Ascending aorta (tissue), 2 donors: Measurements from ENCODE around the gene ERCC2. TPM values are rescaled to one million over a fixed set of nuclear protein-coding genes. Genes with fewer than 3 reads are reported as not detected.
"Not testable (repeated sequence)": the region's sequence is repeated elsewhere in the genome, so short reads cannot be mapped to it uniquely, and the experiment has no call there.

ENCODE experiments used
- DNase-seq, 2 donors: peaks; one replicate each; pipeline ENCODE4 v3.0.0-alpha.2; 2019; ENCODE audit warnings: low spot score in 2 of 2
- H3K27ac ChIP-seq, 2 donors: fragments of 200-600 bp; sonication (generic); one replicate each; pipeline ENCODE4 v1.5.1; 2016 to 2017; ENCODE audit warnings: mild to moderate bottlenecking in 1 of 2
- H3K27me3 ChIP-seq: fragments of 200-600 bp; sonication (generic); one replicate; pipeline ENCODE4 v1.5.1; 2017
- H3K36me3 ChIP-seq, 2 donors: fragments of 200-600 bp; sonication (generic); one replicate each; pipeline ENCODE4 v1.5.1; 2016
- H3K4me1 ChIP-seq, 2 donors: fragments of 200-600 bp; sonication (generic); one replicate each; pipeline ENCODE4 v1.5.1; 2016 to 2017; ENCODE audit warnings: mild to moderate bottlenecking in 1 of 2
- H3K4me3 ChIP-seq, 2 donors: fragments of 200-600 bp; sonication (generic); one replicate each; pipeline ENCODE4 v1.5.1; 2016 to 2017; ENCODE audit warnings: mild to moderate bottlenecking in 1 of 2
- H3K9me3 ChIP-seq, 2 donors: fragments of 200-600 bp; sonication (generic); one replicate each; pipeline ENCODE4 v1.5.1; 2016
- intact Hi-C: fragments of 100-400 bp; cut with DNase I; formaldehyde crosslinking; loops from one replicate; pipeline ENCODE4 v1.15.1; 2023
- total RNA-seq: library from RNA; depleted of rRNA; stranded (reverse); fragments of >200 nt; gene quantifications from one replicate; pipeline ENCODE4 v1.1.0, GENCODE V29; 2016
- TF ChIP-seq, protein P1 (sequence below), 3 experiments: fragments of 200-600 bp in 2 of 3; fragments of 450-650 bp in 1 of 3; sonication (generic) in 2 of 3; IDR thresholded peaks; one replicate each; pipeline ENCODE4 v1.5.1; 2016 to 2019; ENCODE audit warnings: antibody characterized with exemption in 3 of 3, mild to moderate bottlenecking in 1 of 3, moderate library complexity in 1 of 3

The ERCC2 gene
- total RNA-seq, 1 donor from 2014 or later, result 22.4 TPM

DNA sequence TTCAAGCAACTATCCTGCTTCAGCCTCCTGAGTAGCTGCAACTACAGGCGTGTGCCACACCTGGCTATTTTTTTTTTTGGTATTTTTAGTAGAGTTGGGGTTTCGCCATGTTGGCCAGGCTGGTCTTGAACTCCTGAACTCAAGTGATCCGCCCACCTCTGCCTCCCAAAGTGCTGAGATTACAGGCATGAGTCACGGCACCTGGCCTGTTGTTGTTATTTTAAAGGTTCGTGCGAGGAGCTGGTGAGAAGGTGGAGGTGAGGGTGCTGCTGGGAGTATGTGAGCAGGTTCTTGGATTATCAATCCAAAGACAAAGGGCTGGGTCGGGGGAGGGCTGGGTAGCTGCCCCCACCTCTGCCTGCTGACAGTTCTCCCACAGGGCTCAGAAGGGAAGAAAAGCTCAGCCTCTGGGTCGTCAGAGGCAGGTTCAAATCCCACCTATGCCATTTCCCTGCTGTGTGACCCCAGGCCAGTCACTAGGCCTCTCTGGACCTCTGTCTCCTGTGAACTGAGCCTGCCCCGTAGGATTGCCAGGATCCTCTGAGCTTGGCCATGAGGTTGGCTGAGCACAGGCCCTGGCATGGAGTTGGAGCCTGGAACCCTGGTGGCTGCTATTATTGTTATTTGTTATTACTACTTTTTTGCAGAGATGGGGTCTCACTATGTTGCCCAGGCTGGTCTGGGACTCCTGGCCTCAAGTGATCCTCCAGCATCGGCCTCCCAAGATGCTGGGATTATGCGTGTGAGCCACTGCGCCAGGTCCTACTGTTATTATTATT is 49.2 kb downstream of the ERCC2 start:
- H3K27me3 ChIP-seq, result peaks cover 7% of the 10 kb centered on the region
- DNase-seq, result no peak
- H3K4me1 ChIP-seq, result peaks cover 0 to 9% of the 10 kb centered on the region in 2 donors
- H3K27ac ChIP-seq, result no peak overlapping the region
- intact Hi-C loops, result no loop called here
- no peaks in the 10 kb centered on the region for H3K36me3 ChIP-seq
- no peaks in the 10 kb centered on the region for H3K9me3 ChIP-seq
- TF ChIP-seq, protein P1, sequence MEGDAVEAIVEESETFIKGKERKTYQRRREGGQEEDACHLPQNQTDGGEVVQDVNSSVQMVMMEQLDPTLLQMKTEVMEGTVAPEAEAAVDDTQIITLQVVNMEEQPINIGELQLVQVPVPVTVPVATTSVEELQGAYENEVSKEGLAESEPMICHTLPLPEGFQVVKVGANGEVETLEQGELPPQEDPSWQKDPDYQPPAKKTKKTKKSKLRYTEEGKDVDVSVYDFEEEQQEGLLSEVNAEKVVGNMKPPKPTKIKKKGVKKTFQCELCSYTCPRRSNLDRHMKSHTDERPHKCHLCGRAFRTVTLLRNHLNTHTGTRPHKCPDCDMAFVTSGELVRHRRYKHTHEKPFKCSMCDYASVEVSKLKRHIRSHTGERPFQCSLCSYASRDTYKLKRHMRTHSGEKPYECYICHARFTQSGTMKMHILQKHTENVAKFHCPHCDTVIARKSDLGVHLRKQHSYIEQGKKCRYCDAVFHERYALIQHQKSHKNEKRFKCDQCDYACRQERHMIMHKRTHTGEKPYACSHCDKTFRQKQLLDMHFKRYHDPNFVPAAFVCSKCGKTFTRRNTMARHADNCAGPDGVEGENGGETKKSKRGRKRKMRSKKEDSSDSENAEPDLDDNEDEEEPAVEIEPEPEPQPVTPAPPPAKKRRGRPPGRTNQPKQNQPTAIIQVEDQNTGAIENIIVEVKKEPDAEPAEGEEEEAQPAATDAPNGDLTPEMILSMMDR (IDR thresholded peaks at IDR 0.05), result no peak
- H3K4me3 ChIP-seq, result no peak overlapping the region

DNA sequence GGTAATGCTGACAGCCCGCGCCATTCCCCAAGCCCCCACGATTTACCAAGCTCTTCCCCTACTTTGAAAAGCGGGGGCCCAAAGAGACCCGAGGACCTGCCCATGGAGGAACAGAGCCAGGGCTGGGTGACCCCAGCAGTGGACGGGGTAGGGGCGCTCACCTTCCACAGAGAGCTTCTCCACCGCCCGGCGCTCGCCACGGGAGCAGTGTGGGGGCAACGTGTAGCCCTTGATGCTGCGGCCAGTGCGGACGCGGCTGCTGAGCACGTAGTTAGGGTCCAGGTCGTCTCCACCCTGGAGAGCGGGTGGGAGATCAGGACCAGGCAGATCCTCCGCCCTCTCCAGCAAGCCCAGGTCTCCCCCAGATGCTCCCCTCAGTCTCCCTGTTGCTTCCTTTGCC is 55.1 kb downstream of the ERCC2 start:
- Histone ChIP-seq H3K4me1 (no peaks in the 10 kb centered on the region), H3K27ac (no peak overlapping the region), H3K36me3 (no peaks in the 10 kb centered on the region), H3K4me3 (no peak overlapping the region), H3K9me3 (no peaks in the 10 kb centered on the region), H3K27me3 (no peaks in the 10 kb centered on the region)
- intact Hi-C loops, result no loop called here
- no peak for DNase-seq
- TF ChIP-seq, protein P1 (IDR thresholded peaks at IDR 0.05), result no peak

DNA sequence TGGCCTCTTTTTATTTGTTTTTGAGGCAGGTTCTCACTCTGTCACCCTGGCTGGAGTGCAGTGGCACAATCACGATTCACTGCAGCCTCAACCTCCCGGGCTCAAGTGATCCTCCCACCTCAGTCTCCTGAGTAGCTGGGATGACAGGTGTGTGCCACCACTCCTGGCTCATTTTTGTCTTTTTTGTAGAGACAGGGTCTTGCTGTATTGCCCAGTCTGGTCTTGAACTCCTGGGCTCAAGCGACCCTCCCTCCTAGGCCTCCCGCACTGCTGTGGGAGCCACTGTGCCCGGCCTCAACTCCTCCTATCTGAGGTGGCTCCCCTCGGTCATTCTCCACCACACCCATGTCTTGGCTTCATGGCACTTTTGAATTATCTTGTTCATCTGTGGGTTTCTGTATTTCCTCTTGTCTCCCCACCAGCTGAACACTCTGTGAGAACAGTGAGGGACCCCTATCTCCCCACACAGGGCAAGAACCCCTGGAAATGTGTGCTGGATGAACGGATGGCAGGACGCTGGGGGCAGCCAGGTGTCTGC is 55.6 kb downstream of the ERCC2 start:
- DNase-seq, result no peak
- H3K27ac ChIP-seq, result no peak overlapping the region
- no peaks in the 10 kb centered on the region for H3K27me3 ChIP-seq
- no peaks in the 10 kb centered on the region for H3K36me3 ChIP-seq
- no peaks in the 10 kb centered on the region for H3K9me3 ChIP-seq
- no peaks in the 10 kb centered on the region for H3K4me1 ChIP-seq
- H3K4me3 ChIP-seq, result no peak overlapping the region
- intact Hi-C loops, result no loop called here
- TF ChIP-seq, protein P1 (IDR thresholded peaks at IDR 0.05), result no peak

DNA sequence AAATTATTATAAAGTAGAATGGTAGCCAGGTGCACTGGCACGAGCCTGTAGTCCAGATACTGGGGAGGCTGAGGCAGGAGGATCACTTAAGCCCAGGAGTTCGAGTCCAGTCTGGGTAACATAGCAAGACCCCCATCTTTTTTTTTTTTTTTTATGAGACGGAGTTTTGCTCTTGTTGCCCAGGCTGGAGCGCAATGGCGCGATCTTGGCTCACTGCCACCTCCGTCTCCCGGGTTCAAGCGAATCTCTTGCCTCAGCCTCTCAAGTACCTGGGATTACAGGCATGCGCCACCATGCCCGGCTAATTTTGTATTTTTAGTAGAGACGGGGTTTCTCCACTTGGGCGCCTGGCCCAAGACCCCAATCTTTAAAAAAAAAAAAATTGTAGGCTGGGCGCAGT is 58.1 kb downstream of the ERCC2 start:
- intact Hi-C loops, H3K4me1 ChIP-seq, H3K27me3 ChIP-seq, H3K9me3 ChIP-seq, H3K4me3 ChIP-seq, DNase-seq, H3K27ac ChIP-seq, H3K36me3 ChIP-seq: not testable (repeated sequence)

DNA sequence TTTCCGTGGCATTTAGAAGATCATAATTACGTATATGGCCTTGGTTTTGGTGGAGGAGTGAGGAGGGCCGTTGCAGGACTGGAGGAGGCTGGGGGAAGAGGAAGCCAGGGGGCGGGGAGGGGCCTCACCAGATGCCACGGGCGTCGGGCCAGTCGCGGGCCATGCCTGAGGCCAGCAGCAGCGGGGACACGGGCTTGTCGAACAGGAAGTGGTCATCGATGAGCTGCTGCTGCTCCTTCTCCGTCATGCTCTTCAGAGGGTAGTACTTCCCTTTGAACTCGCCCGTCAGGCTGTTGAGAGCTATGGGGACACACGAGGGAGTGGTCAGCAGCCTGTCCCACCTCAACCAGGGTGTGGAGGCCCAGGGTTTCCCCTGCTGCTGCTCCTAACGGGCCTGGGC is 58.8 kb downstream of the ERCC2 start:
- DNase-seq, result no peak
- intact Hi-C loops, result no loop called here
- H3K9me3 ChIP-seq, result no peaks in the 10 kb centered on the region
- no peaks in the 10 kb centered on the region for H3K27me3 ChIP-seq
- H3K4me1 ChIP-seq, result no peaks in the 10 kb centered on the region
- no peak overlapping the region for H3K27ac ChIP-seq
- H3K4me3 ChIP-seq, result no peak overlapping the region
- TF ChIP-seq, protein P1 (IDR thresholded peaks at IDR 0.05), result no peak
- no peaks in the 10 kb centered on the region for H3K36me3 ChIP-seq

DNA sequence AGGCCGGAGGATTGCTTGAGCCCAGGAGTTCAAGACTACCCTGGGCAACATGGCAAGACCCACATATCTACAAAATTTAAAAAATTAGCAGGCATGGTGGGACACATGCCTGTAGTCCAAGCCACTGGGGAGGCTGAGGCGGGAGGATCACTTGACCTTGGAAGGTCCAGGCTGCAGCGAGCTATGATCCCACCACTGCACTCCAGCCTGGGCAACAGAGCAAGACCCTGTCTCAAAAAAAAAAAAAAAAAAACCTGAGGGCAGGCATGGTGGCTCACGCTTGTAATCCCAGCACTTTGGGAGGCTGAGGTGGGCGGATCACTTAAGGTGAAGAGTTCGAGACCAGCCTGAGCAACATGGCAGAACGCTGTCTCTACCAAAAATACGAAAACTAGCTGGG is 61.1 kb downstream of the ERCC2 start:
- intact Hi-C loops, DNase-seq: not testable (repeated sequence)

More for the DNA sequence above, 61.1 kb downstream of the ERCC2 start:
- H3K9me3 ChIP-seq, H3K4me1 ChIP-seq, H3K36me3 ChIP-seq, H3K27me3 ChIP-seq, H3K4me3 ChIP-seq, H3K27ac ChIP-seq: not testable (repeated sequence)
